ENCODE results near the gene ZC3H8.

The ZC3H8 gene

DNA sequence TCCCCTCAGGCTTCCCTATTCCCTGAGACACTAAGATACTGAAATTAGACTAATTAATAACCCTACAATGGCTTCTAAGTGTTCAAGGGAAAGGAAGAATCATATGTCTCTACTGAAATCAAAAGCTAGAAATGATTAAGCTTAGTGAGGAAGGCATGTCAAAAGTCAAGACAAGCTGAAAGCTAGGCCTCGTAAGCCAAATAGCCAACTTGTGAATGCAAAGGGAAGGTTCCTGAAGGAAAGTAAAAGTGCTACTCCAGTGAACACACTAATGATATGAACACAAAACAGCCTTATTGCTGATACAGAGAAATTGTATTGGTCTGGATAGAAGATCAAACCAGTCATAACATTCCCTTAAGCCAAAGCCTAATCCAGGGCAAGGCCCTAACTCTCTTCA lies 10.0 kb downstream of the ZC3H8 start:
- no peak for DNase-seq (ENCODE audit: low read depth)
- no peak overlapping the region for H3K4me3 ChIP-seq (ENCODE audit: low read depth, low read length)
- TF ChIP-seq, protein P1, sequence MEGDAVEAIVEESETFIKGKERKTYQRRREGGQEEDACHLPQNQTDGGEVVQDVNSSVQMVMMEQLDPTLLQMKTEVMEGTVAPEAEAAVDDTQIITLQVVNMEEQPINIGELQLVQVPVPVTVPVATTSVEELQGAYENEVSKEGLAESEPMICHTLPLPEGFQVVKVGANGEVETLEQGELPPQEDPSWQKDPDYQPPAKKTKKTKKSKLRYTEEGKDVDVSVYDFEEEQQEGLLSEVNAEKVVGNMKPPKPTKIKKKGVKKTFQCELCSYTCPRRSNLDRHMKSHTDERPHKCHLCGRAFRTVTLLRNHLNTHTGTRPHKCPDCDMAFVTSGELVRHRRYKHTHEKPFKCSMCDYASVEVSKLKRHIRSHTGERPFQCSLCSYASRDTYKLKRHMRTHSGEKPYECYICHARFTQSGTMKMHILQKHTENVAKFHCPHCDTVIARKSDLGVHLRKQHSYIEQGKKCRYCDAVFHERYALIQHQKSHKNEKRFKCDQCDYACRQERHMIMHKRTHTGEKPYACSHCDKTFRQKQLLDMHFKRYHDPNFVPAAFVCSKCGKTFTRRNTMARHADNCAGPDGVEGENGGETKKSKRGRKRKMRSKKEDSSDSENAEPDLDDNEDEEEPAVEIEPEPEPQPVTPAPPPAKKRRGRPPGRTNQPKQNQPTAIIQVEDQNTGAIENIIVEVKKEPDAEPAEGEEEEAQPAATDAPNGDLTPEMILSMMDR (IDR thresholded peaks at IDR 0.05; ENCODE audit: insufficient read depth, low read depth, low read length, missing control alignments): no peak

DNA sequence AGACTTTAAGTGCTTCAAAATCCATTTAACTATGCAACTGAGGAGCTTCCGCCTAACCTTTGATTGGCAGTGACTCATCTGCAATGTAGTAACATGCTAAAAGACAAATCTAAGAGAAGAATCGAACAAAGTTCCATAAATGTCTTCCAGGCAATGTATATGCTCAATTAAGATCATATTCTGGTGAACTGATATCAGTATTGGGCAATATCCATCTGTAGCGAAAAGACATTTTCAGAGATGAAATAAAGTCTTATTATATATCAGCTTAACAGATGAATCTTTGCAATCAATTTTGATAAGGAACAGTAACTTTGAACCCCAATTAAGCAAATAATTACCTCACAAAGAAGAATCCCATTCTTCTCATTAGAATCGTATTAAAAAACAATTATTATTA lies 11.6 kb downstream of the ZC3H8 start:
- H3K4me3 ChIP-seq (ENCODE audit: low read depth, low read length): no peak overlapping the region
- TF ChIP-seq, protein P1 (IDR thresholded peaks at IDR 0.05; ENCODE audit: insufficient read depth, low read depth, low read length, missing control alignments): no peak
- DNase-seq (ENCODE audit: low read depth): no peak

DNA sequence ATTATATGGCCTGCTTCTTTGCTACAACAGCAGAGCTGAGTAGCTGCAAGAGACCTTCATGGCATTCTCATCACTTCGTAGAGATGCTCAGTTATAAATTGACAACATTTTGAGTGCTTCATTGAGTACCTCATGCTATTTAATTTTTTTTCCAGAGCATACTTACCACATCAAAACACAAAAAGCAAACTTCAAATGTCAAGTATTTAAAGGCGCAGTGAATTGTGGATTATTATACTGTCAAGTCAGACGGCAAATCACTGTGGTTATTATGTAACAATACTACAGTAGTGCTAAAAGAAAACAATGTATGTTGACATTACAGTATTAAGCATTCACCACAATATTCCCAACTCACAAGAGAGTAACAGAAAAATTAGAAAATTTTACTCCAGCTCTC lies 12.5 kb downstream of the ZC3H8 start:
- H3K4me3 ChIP-seq (ENCODE audit: low read depth, low read length): no peak overlapping the region
- TF ChIP-seq, protein P1 (IDR thresholded peaks at IDR 0.05; ENCODE audit: insufficient read depth, low read depth, low read length, missing control alignments): no peak
- no peak for DNase-seq (ENCODE audit: low read depth)

DNA sequence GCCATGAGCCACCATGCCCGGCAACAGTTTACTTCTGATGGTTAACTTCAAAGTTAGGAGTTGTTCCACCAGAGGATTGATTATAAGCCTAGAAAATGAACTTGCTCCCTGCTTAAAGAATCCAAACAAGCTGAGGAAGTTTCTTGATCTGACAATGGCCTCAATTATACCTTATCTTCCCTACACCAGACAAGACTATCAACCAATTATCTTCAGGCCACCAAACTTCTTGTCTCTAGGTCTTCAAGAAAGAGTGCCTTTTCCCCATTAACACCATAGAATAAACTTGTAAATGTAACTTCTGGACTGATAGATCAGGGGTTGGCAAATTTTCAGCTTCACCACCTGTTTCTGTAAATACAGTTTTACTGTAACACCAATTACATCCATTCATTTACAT lies 15.0 kb downstream of the ZC3H8 start:
- no peak for DNase-seq (ENCODE audit: low read depth)
- TF ChIP-seq, protein P1 (IDR thresholded peaks at IDR 0.05; ENCODE audit: insufficient read depth, low read depth, low read length, missing control alignments): no peak
- H3K4me3 ChIP-seq (ENCODE audit: low read depth, low read length): no peak overlapping the region

DNA sequence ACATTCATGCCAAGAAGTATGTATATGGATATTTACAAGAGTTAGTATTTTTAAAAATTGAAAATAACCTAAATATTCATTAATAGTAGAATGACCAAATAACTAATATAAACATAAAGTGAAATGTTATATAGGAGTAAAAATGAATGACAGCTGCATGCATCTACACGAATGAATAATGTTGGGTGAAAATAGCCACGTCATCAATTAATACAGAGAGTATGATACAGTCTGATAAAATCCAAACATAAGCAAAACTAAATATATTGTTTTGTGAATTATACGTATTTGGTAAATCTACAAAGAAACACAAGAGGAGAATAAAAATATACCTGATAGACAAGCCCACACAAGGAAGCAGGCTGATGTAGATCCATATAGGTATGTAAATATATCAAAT lies 24.5 kb downstream of the ZC3H8 start:
- no peak for DNase-seq (ENCODE audit: low read depth)
- TF ChIP-seq, protein P1 (IDR thresholded peaks at IDR 0.05; ENCODE audit: insufficient read depth, low read depth, low read length, missing control alignments): no peak
- H3K4me3 ChIP-seq (ENCODE audit: low read depth, low read length): no peak overlapping the region

DNA sequence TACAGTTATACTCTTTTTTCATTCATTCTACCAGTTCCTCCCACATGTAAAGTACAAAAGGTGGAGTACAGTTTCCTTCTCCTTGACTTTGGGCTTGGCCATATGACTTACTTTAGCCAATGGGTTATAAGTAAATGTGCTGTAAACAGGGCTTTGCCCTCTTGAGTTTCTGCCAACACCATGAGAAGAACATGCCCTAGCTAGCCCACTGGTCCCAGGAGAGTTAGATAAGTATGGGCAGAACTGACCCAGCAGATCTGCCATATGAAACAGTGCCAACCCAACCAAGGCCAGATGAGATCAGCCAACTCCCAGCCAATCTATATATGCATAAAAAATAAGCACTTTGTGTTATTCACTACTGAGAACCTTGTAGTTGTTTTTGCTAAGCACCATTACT lies 25.5 kb downstream of the ZC3H8 start:
- H3K4me3 ChIP-seq (ENCODE audit: low read depth, low read length): no peak overlapping the region
- no peak for DNase-seq (ENCODE audit: low read depth)
- TF ChIP-seq, protein P1 (IDR thresholded peaks at IDR 0.05; ENCODE audit: insufficient read depth, low read depth, low read length, missing control alignments): no peak

DNA sequence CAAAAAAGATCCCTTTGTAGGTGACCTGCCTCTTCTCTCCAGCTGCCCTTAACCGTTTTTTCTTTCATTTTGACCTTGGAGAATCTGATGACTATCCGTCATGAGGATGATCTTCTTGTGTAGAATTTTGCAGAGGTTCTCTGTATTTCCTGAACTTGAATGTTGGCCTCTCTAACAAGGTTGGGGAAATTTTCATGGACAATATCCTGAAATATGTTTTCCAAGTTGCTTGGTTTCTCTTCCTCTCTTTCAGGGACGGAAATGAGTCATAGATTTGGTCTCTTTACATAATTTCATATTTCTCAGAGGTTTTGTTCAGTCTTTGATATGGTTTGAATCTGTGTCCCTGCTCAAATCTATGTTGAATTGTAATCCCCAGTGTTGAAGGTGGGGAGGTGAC lies 34.0 kb downstream of the ZC3H8 start:
- no peak overlapping the region for H3K4me3 ChIP-seq (ENCODE audit: low read depth, low read length)
- TF ChIP-seq, protein P1 (IDR thresholded peaks at IDR 0.05; ENCODE audit: insufficient read depth, low read depth, low read length, missing control alignments): no peak
- no peak for DNase-seq (ENCODE audit: low read depth)

All from GM12865 (cell line).